NCI-H345 treated with DMSO at 0.1 percent for 48 hours (cell line): ENCODE results near the gene PTPN3.

ENCODE experiments used
- DNase-seq: peaks from one replicate; lab custom pipeline; 2025; ENCODE audit not compliant: unreplicated experiment; lab: John Stamatoyannopoulos, UW

The PTPN3 gene

DNA sequence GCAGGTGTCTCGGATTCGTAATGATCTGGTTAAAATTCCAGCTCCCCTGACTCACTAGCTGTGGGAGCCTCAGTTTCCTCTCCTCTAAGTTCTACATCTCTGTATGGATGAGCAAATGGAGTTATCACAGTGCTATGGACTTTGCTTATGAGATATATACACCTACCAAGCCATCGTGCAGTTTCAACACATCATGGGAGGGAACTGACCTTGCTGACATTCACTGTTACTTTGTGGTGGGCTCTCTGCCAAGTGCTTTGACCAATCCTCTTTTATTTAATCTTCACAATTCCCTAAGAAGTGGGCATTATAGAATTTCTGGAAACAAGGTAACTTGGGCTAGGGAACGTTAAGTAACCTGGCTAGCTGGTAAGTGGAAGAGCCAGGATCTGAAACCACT lies 70.2 kb downstream of the PTPN3 start:
- DNase-seq = no peak

DNA sequence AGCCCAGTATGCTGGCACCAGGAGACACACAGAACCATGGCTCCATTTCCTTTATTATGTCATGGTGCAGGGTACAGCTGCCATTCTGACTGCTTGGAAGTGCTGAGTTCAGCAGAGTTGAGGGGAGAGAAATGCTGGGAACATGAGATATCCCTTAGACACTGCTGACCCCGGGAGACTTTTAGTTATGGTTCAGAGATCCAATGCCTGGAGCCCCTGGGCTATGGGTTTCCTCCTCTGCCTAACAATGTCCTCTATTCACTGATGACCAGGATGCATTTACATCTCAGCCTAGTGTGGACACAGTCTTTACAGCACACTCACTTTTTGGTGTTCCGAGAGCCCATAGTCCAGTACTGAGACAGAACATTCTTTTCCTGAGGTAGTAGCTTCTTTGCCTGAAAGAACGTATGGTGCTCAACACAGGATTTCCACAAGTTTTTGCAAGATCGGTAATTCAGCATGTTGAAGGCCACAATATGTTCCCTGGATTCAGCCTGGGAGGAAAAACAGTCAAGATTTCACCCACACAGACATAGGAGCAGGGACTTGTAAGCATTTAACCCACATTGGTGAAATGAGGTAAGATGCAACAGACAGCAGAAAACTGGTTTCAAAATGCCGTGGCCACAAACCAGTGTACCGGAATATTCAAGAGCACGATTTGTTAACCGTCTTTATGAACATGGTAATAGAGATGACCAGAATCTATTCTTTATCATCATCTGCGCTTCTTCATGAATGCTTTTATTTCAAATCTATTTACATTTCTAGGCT lies 71.3 kb downstream of the PTPN3 start:
- no peak for DNase-seq

DNA sequence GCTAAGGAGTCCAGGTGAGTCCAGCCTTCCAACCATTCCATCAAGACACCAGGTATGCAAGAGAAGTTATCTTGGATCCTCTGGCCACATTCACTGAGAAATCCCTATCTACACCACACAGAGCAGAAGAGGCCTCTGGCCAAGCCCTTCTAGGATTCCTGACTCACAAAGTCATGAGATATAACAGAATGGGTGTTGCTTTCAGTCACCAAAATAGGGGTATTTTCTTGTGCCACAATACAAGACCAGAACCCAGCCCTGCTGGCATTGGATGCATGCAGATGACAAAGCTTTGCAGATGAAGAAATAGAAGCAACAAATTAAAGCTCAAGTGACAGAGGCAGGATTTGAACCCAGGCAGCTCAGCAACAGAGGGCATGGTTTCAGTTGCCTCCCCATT lies 73.5 kb downstream of the PTPN3 start:
- no peak for DNase-seq

DNA sequence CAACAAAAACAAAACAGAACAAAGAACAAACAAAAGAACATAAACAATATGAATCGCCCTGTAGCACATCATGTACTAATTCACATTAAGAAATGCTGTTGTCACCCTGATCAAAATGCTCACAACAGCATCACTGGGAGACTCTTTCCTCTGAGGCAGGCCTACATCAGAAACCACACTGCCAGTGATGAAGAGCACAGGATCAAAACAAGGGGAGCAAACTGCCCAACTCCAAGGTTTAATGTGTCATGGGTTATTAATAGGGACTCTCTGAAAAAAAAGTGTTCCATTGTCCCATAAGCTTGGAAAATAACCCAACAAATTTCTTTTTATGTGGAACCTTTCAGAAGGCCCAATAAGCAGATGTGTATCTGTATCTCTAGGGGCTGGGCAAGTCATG lies 74.2 kb downstream of the PTPN3 start:
- no peak for DNase-seq

DNA sequence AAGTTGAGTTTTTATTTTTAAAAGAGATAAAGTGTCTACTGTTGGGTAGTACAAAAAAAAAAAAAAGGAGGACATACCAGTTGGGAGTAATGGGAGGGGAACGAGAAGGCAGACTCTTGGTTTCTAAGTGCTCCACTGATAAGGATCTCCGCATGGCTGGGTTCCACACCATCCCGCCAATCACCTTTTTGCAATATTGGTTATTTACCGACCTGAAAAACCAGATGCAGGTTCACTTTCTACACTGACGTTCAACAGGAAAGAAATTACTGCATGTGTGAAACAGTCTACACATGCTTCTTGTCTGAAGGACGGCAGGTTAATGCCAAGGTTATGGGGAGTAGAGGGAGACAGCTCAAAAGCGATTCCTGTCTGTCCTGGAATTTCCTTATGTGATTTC lies 75.5 kb downstream of the PTPN3 start:
- DNase-seq = no peak

DNA sequence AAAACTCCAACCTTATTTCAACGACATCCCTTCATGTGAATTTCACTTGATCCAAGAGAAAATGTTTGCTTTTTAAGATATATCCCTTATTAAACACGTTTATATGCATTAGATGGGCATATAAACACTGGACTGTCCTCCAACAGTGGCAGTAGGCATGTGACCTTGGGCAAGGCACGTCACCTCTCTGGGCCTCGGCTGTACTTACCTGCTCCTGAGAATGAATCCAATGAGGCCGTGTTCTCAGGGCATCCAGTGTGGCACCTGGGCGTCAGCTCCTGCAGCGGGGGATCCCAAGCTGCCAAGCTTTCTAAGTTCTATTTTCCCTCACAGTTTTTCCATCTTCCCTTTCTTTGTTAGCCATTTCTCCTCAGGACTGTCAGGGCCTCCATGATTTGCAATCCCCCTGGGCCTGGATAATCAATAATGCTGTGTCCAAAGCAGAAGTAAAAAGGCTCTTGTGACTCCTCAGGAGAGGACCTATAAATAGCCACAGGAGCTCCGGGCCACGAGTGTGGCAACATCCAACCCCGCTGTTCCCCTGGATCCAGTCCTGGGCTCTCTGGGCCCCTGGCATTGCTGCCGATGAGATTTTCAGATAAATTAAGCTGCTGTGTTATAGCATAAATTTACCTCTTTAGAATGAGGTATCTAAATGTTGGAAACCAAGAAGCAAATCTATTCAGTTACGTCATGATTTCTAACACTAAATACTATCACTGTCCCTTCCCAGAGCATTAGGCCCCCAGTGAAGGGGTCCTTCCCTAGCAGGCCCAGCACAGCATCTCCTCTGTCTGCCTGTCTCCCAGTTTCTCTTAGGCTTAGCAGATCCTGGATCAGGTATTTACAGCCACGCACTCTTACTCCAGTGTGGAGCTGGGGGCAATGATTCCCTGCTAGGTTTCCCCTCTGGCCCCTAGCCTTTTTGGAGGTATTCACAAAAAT lies 76.8 kb downstream of the PTPN3 start:
- DNase-seq = no peak

DNA sequence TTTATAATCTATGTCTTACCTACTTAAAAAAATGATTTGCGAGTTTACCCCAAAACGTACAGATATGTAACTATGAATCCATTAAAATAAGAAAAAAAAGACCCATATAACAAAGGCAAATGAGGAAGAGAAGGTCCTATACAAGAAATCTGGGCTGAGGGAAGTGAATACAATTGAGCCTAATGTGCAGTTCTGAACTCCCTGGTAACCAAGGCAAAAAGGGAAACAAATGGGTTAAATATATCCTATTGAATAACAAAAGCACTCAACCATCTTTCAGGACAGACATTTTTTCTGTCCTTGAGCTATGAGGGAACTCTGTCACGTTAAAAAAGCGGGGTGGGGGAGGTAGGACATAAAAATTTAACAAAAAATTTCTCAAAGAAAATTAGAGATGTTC lies 78.6 kb downstream of the PTPN3 start:
- DNase-seq = no peak

DNA sequence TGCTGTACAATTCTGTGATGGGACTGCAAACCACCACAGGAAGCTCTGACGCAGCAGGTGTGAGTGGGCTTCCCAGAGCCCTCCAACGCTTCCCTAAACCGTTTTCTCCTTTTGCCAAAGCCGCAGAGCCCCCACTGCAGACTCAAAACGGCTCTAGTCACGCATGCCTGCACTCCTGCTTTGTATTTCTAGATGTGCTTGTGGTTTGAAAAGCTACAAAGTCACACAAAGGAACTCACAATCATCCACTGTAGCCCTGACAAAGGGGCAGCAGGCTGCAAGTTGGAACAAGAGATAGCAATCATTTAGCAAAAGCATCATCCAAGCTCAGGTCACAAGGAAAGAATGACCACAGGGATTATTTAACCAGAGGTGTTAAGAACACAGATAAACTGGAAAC lies 79.3 kb downstream of the PTPN3 start:
- no peak for DNase-seq

DNA sequence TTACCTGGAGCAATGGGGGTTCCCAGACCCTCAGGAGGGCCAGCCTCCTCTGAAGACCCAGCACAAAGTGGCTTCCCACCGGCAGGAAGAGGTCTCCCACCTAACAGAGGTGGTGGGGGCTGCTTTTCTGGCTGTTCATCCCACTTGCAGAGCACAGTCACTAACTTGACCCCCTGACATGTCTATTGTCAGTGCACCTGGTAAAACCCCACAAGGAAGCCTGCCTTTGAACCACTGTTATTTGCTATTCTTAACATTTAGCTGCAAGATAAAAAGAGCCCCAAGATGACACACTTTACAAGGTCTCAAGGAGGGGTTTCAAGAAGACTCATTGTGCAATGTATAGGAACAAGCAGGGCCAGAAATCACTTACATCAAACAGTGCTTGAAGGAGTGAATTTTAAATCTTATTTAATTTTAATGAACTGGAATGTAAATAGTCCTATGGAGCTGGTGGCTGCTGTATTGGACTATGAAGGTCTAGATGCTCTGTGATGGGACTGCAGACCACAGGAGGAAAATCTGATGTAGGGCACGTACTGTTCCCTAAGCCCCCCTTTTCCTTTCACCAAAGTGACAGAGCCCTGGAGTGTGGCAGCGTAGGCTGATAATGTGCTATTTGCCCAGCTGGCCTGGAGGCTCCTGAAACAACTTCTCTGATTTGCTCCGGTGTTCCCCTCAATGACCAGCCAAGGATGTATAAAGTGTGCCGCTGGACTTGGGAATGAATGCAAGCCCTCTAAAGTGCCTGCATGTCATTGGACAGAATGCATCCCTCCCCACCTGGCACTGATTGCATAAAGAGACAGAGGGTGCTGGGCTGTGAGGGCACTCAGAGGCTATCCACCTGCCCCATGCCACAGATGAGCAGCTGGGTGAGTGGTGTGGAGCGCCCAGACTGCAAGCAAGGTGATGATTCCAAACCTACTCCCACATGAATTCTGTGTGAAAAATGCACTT lies 80.2 kb downstream of the PTPN3 start:
- DNase-seq = no peak

DNA sequence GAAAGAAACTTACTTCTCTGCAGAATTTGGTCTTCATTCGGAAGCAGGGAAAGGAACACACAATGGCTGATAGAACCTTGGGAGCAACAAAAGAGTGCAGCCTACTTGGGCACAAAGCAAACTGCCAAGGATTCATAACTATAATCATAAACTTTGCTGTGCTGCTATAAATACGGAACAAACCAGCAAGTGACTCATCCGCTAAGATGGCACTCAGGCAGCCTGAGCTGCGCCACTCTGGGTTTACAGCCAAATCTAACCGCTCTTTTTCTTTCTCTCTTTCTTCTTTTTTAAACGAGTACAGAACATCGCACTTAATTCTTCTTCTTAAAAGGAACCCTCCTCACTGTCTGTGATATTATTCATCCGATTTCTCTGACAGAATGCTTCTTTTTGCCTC lies 81.1 kb downstream of the PTPN3 start:
- DNase-seq = no peak

DNA sequence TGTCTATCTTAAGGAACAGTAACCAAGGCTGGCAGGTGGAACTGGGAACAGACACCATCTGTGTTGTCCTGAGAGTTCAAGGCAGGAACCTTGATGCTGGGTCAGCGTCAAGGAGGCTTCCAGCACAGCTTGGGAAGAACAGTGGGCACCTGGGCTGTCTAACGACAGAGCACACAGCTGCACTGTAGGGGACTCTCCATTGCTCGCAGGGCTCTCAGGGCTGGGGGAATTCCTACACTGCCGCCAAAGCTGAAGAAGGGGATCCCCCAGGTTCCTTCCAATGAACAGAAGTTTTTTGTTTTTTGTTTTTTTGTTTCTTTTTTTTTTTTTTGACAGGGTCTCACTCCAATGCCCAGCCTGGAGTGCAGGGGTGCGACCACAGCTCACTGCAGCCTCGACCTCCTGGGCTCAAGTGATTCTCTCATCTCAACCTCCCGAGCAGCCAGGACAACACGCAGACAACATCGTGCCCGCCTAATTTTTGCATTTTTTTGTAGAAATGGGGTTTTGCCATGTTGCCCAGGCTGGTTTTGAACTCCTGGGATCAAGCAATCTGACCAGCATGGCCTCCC lies 81.9 kb downstream of the PTPN3 start:
- DNase-seq = no peak

DNA sequence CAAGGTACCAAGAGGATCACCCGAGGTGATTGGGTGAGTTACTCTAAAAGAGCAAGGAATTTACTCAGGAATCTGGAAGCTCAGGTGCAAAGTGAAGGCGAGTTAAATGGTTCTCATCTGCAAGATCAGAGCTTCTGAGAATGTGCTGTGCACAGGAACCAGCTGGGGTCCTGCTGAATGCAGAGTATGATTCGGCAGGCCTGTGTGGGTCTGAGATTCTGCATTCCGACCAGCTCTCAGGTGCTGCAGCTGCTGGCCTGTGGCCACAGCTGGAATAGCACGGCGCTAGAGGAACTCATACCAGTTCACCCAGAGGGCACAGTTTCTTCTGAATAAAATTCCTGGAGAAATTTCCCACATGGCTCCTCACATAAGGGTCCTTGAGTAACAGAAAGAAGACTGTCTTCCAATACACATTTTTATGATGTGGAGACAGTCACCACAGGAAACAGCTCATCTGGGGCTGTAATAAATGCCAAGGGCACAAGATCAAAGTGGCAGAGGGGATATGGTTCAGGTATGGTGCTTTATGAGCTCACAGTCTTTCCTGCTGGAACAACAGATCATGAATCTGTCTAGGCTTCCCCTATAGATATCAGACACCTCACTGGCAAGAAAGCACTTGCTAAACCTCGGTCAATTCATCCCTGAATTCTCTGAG lies 83.9 kb downstream of the PTPN3 start:
- no peak for DNase-seq

DNA sequence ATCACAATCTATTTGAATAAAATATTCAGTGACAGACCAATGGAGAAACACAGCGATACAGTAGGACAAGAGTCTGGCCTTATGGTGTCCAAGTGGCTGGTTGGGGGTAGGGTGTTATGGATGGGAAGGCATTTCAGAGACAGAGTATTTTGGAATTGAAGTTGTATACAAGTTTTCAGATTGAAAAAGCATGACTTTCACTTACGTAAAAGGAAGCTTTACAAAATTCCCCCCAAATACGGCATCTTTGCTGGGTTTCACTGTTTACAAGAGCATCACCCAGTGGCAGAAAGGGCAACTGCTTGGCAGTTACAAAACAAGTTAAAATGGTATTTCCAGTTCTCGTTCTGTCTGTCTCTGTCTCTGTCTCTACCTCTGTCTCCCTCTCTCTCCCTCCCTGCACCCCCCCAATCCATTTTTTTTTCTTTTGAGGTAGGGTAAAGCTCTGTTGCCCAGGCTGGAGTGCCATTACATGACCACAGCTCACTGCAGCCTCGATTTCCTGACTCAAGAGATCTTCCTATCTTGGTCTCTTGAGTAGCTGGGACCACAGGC lies 86.2 kb downstream of the PTPN3 start:
- no peak for DNase-seq

DNA sequence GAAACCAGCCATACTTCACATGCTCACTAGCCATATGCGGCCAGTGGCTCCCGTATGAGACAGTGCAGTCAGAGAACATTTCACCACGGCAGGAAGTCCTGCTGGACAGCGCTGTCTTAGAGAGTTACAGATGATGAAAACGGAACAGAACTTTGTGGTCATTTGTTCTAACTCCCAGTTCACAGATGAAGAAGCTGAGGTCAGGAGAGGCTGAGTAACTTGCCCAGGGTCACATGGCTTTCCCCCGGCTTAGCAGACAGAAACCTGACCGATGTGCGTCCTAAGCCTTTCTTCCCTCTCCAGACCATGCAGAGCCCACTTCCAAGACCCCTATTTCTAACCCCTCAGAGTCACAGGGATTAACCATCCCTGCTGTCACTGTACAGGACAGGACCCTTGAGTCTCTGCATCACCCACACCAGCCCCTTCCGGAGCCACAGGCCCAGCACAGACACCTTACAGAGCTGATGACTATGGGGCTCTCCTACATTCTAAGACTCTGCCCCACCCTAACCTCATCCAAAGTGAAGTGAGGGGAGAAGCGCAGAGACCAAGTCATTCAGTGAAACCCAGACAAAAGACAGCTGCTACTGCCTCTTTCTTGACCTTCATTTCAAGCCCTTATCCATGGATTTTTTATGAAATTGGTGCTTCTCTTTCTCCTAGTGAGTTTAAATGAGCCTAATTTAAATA lies 86.9 kb downstream of the PTPN3 start:
- no peak for DNase-seq

DNA sequence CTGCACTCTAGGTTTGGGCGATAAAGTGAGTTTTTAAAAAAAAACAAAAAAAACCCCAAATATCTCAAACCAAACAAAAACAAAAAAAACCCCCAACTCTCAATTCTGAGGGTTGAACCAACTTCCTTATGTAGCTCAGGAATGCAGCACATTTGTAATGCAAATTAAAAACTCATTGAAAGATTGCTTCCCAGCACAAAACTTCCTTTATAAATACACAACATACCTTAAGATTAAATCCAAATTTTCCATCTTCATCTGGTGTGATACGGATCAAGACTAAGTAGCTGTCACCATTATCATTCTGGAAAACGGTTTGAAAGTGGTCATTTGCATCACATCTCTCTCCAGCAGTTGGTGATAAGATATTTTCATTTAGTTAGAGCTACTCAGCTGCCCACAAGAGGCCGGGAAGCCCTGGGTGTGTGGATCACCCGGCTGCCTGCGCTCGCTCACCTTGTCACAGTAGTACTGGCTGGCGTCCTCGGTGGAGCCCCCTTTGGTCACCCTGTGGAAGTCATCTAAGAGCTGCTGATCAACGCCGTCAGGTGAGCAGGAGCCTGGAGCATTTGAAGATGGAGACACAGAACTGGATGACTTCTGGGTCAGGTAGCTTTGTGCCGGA lies 88.2 kb downstream of the PTPN3 start:
- DNase-seq = no peak

DNA sequence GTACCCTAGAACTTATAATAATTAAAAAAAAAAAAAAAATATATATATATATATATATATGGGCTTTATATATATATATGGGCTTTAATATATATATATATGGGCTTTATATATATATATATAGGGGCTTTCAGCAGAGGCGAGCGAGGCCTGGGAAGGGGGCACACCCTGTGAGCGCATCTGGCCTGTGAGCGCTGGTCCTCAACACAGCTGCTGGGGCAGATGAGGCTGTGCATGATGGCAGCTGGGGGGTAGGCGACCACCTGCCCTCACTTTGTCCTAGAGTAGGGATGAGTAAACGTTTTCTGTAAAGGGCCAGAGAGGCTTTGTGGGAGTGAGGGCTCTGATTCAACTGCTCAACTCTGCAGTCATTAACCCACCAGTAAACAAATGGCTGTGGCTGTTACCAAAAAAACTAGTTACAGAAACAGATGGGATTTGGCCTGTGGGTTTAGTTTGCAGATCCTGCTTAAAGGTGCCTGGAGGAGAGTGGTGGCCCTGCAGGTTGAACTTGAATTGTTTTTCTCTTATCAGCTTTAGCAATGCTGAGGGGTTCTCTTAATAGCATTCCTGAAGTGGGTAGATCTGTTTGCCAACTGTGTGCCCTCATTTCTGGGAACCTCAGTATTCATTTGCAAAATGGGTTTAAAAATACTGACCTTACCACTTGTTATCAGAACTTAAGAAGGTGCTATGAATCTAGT lies 89.2 kb downstream of the PTPN3 start:
- DNase-seq = no peak

DNA sequence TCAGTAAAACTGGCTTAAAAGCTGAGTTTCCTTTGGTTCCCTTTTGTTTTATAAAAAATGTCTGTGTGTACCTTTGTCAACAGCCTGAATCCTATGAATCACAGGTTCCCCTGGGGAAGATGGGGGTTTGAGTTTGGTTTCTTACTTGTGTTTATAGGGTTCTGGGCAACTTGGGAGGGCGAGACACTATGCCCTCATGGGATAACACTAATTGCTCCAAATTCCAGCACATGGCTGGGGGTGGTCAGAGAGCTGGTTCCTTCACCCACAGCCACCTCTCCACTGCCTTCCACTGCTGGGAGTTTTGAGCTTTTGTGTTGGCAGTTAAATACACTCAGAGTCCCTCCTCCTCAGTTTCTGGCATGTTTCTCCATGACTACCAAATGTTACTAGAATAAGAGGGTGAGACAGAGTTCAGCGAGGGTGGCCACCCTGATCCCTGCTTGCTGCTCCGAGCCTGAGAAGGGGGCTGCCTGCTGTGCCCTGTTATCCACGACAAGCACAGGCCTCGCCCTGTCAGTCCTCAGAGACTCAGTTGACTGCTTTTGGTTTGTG lies 94.3 kb downstream of the PTPN3 start:
- DNase-seq = no peak

DNA sequence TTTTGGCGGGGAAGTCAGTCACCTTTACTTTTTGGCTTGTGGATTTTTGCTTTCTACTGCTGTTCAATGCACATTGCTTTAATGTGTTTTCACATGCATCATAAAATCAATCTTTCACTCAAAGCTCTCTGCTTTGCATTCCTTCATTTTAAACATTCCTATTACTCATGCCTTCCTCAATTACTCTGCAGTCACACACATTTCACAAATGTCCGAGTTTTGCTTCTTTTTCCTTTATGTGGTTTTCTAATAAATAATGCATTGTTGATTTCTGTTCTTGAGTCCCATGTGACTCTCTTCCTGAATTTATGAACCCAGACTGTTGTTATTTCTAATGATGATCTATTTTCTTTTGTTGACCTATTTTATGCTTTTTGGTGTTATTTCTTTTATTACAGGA lies 95.0 kb downstream of the PTPN3 start:
- no peak for DNase-seq
